MCF 10A (cell line): Measurements from ENCODE around the gene HAGH. TPM values are rescaled to one million over a fixed set of nuclear protein-coding genes. Genes with fewer than 3 reads are reported as not detected.
A peak's percentile ranks its signal among the peaks of the same experiment; 100 is the strongest.

Experiments
- BruUV-seq: library from RNA; stranded (reverse); fragments of 400-500 nt; replicated peaks from 2 replicates; lab custom pipeline; 2021; lab: Mats Ljungman, UMichigan
- CTCF ChIA-PET: fragments of 300-600 bp; sonication (Branson Sonifier 250); formaldehyde crosslinking; extraction: SDS; loops from one replicate; lab custom pipeline; 2021; ENCODE audit warnings: antibody characterized with exemption, inconsistent platforms; lab: Yijun Ruan, JAX
- POLR2A ChIA-PET: fragments of 300-600, 350-650 bp; sonication (Branson Sonifier 250); formaldehyde crosslinking; extraction: SDS; loops from one replicate; lab custom pipeline; 2020; ENCODE audit warnings: antibody characterized with exemption, inconsistent platforms; lab: Yijun Ruan, JAX
- DNase-seq: peaks from one replicate; pipeline ENCODE4 v3.0.0-alpha.2; 2018; ENCODE audit not compliant: unreplicated experiment
- H3K27ac Mint-ChIP-seq: one replicate; pipeline ENCODE4 v1.8.0; 2022; ENCODE audit warnings: mild to moderate bottlenecking, low read depth, mixed read lengths; ENCODE audit not compliant: unreplicated experiment
- H3K27me3 Mint-ChIP-seq: one replicate; pipeline ENCODE4 v1.8.0; 2022; ENCODE audit warnings: mixed read lengths; ENCODE audit not compliant: insufficient read depth, unreplicated experiment
- H3K36me3 Mint-ChIP-seq: one replicate; pipeline ENCODE4 v1.8.0; 2022; ENCODE audit warnings: mild to moderate bottlenecking, moderate library complexity, mixed read lengths; ENCODE audit not compliant: insufficient read depth, unreplicated experiment
- H3K4me1 Mint-ChIP-seq: one replicate; pipeline ENCODE4 v1.8.0; 2022; ENCODE audit warnings: mixed read lengths; ENCODE audit not compliant: insufficient read depth, unreplicated experiment
- H3K4me3 Mint-ChIP-seq: one replicate; pipeline ENCODE4 v1.8.0; 2022; ENCODE audit warnings: mild to moderate bottlenecking, moderate library complexity, mixed read lengths; ENCODE audit not compliant: unreplicated experiment
- H3K9me3 Mint-ChIP-seq: one replicate; pipeline ENCODE4 v1.8.0; 2022; ENCODE audit warnings: mixed read lengths; ENCODE audit not compliant: unreplicated experiment
- intact Hi-C: fragments of 100-400 bp; cut with micrococcal nuclease; formaldehyde crosslinking; loops from 2 replicates; pipeline ENCODE4 v1.14.1; 2022
- total RNA-seq: library from RNA; stranded (reverse); gene quantifications from 2 replicates; pipeline ENCODE4 v1.2.3, GENCODE V29; 2022
- TF ChIP-seq, protein P1 (sequence below): fragments of 200-600 bp; IDR thresholded peaks from one replicate; pipeline ENCODE4 v1.8.0; 2022; ENCODE audit warnings: antibody characterized with exemption, mild to moderate bottlenecking; ENCODE audit not compliant: unreplicated experiment

The HAGH gene
- total RNA-seq, 1 experiment from 2014 or later, result 44.5 TPM

- Mint-ChIP-seq H3K9me3 (no peaks in the 10 kb centered on the region), H3K4me1 (no peaks in the 10 kb centered on the region), H3K36me3 (peaks cover 56% of the 10 kb centered on the region), H3K27me3 (no peaks in the 10 kb centered on the region), H3K4me3 (no peak overlapping the region), H3K27ac (no peak overlapping the region)
- BruUV-seq, result no TSS peak
- DNase-seq, result no peak
- intact Hi-C loops, result no loop called here
- POLR2A ChIA-PET, result no interaction called here
- CTCF ChIA-PET, result interaction anchor here (0.7 kb wide), 1 partner anchor 188 kb away, joined by 3 read pairs; no protein-coding TSS in a partner anchor
- TF ChIP-seq, protein P1, sequence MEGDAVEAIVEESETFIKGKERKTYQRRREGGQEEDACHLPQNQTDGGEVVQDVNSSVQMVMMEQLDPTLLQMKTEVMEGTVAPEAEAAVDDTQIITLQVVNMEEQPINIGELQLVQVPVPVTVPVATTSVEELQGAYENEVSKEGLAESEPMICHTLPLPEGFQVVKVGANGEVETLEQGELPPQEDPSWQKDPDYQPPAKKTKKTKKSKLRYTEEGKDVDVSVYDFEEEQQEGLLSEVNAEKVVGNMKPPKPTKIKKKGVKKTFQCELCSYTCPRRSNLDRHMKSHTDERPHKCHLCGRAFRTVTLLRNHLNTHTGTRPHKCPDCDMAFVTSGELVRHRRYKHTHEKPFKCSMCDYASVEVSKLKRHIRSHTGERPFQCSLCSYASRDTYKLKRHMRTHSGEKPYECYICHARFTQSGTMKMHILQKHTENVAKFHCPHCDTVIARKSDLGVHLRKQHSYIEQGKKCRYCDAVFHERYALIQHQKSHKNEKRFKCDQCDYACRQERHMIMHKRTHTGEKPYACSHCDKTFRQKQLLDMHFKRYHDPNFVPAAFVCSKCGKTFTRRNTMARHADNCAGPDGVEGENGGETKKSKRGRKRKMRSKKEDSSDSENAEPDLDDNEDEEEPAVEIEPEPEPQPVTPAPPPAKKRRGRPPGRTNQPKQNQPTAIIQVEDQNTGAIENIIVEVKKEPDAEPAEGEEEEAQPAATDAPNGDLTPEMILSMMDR, result no peak
Observed at GRCh38 chr16:1816396-1817275, 10.0 kb downstream of the HAGH start.

GRCh38 chr16:1815461-1815860 lies 11.2 kb downstream of the HAGH start:
- H3K4me1 Mint-ChIP-seq, result no peaks in the 10 kb centered on the region
- TF ChIP-seq, protein P1, result no peak
- H3K27me3 Mint-ChIP-seq, result no peaks in the 10 kb centered on the region
- H3K4me3 Mint-ChIP-seq, result no peak overlapping the region
- intact Hi-C loops, result no loop called here
- no peak for DNase-seq
- H3K36me3 Mint-ChIP-seq, result peaks cover 45% of the 10 kb centered on the region
- BruUV-seq, result no TSS peak
- POLR2A ChIA-PET, result interaction anchor here (2.1 kb wide), 1 partner anchor 11 kb away, joined by 7 read pairs; the partner anchor contains the start of genes FAHD1 and HAGH
- CTCF ChIA-PET, result no interaction called here
- no peaks in the 10 kb centered on the region for H3K9me3 Mint-ChIP-seq
- H3K27ac Mint-ChIP-seq, result no peak overlapping the region

DNA sequence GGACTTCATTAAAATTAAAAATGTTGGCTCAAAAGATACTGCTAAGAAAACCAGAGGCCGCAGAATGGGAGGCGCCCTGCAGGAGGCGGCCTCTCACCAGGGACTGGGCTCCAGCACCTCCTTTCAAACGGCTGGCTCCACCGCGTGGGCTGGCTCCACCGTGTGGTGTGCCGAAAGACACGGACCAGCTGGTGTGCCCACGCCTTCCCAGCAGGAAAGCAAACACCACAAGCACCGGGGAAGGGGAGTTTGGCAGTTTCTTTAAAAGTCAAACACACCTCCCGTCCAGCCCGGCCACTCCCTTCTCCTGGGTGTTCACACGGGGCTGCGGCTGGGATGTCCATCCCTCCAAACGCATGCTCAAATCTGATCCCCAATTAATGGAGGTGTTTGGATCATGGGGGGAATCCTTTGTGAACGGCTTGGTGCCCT lies 13.9 kb downstream of the HAGH start:
- TF ChIP-seq, protein P1, result peak; percentile 18
- Mint-ChIP-seq H3K27me3 (no peaks in the 10 kb centered on the region), H3K9me3 (no peaks in the 10 kb centered on the region), H3K4me3 (no peak overlapping the region), H3K36me3 (peaks cover 54% of the 10 kb centered on the region), H3K4me1 (no peaks in the 10 kb centered on the region), H3K27ac (no peak overlapping the region)
- CTCF ChIA-PET, result no interaction called here
- no TSS peak for BruUV-seq
- POLR2A ChIA-PET, result no interaction called here
- intact Hi-C loops, result no loop called here
- DNase-seq, result peak; percentile 47

- no TSS peak for BruUV-seq
- Mint-ChIP-seq H3K9me3 (no peaks in the 10 kb centered on the region), H3K36me3 (peaks cover 44% of the 10 kb centered on the region), H3K27me3 (no peaks in the 10 kb centered on the region), H3K27ac (no peak overlapping the region), H3K4me3 (no peak overlapping the region), H3K4me1 (no peaks in the 10 kb centered on the region)
- no peak for DNase-seq
- ChIA-PET CTCF (no interaction called here), POLR2A (no interaction called here)
- intact Hi-C loops, result no loop called here
- TF ChIP-seq, protein P1, result no peak
Observed at GRCh38 chr16:1810536-1810935, 16.1 kb downstream of the HAGH start.
